Activated CD4-positive, alpha-beta memory T cell treated with anti-CD3 and anti-CD28 coated beads for 36 hours (primary cell): ENCODE measurements around the gene SERPINE1. TPM values are rescaled to one million over a fixed set of nuclear protein-coding genes. Genes with fewer than 3 reads are reported as not detected.
"Not testable (repeated sequence)": the region's sequence is repeated elsewhere in the genome, so short reads cannot be mapped to it uniquely, and the experiment has no call there.

Source experiments
- CTCF ChIA-PET: fragments of 350-600 bp; sonication (Branson Sonifier 250); formaldehyde crosslinking; loops from one replicate; lab custom pipeline; 2021; ENCODE audit warnings: antibody characterized with exemption, inconsistent platforms; lab: Charles Lee
- POLR2A ChIA-PET: fragments of 350-600 bp; sonication (Branson Sonifier 250); formaldehyde crosslinking; loops from one replicate; lab custom pipeline; 2021; ENCODE audit warnings: antibody characterized with exemption; lab: Charles Lee
- DNase-seq: peaks from one replicate; pipeline ENCODE4 v3.0.0-alpha.2; 2020
- H3K27ac Mint-ChIP-seq: one replicate; pipeline ENCODE4 v1.8.0; 2021; ENCODE audit warnings: mixed read lengths
- H3K27me3 Mint-ChIP-seq: one replicate; pipeline ENCODE4 v1.8.0; 2021; ENCODE audit warnings: mixed read lengths
- H3K36me3 Mint-ChIP-seq: one replicate; pipeline ENCODE4 v1.8.0; 2021; ENCODE audit warnings: mixed read lengths
- H3K4me1 Mint-ChIP-seq: one replicate; pipeline ENCODE4 v1.8.0; 2021; ENCODE audit warnings: low read depth, mixed read lengths
- H3K4me3 Mint-ChIP-seq: one replicate; pipeline ENCODE4 v1.8.0; 2021; ENCODE audit warnings: mild to moderate bottlenecking, mixed read lengths
- H3K9me3 Mint-ChIP-seq: one replicate; pipeline ENCODE4 v1.8.0; 2021; ENCODE audit warnings: mixed read lengths
- intact Hi-C: fragments of 100-400 bp; cut with micrococcal nuclease; formaldehyde crosslinking; loops from one replicate; pipeline ENCODE4 v1.15.1; 2023
- total RNA-seq, 2 experiments: library from RNA; stranded (reverse); gene quantifications; one replicate each; pipeline ENCODE4 v1.2.3, GENCODE V29; 2021

SERPINE1 gene
- total RNA-seq, 2 experiments from 2014 or later: 0.12 TPM; not detected in 1

- H3K27ac Mint-ChIP-seq: not testable (repeated sequence)
Measured at GRCh38 chr7:101092266-101092905, 34.5 kb upstream of the SERPINE1 start.

GRCh38 chr7:101093906-101094305, 33.0 kb upstream of the SERPINE1 start:
- Mint-ChIP-seq H3K27me3 (no peaks in the 10 kb centered on the region), H3K4me1 (peaks cover 15% of the 10 kb centered on the region), H3K36me3 (peaks cover 18% of the 10 kb centered on the region), H3K9me3 (no peaks in the 10 kb centered on the region), H3K27ac (no peak overlapping the region), H3K4me3 (no peak overlapping the region)
- no peak for DNase-seq
- POLR2A ChIA-PET: no interaction called here
- CTCF ChIA-PET: interaction anchor here (0.8 kb wide), 1 partner anchor 43 kb away, joined by 3 read pairs; no protein-coding TSS in a partner anchor
- intact Hi-C loops: loop anchor here (1.0 kb wide), 1 partner anchor 43 kb away; no protein-coding TSS in a partner anchor

More at GRCh38 chr7:101092266-101092905, 34.5 kb upstream of the SERPINE1 start:
- peaks cover 24% of the 10 kb centered on the region for H3K36me3 Mint-ChIP-seq
- peaks cover 18% of the 10 kb centered on the region for H3K4me1 Mint-ChIP-seq
- H3K4me3 Mint-ChIP-seq, CTCF ChIA-PET, intact Hi-C loops, POLR2A ChIA-PET, H3K27me3 Mint-ChIP-seq, DNase-seq, H3K9me3 Mint-ChIP-seq: not testable (repeated sequence)

- POLR2A ChIA-PET: interaction anchor here (0.8 kb wide), 1 partner anchor 10 kb away, joined by 3 read pairs; no protein-coding TSS in a partner anchor
Measured at GRCh38 chr7:101094376-101094775, 32.5 kb upstream of the SERPINE1 start.

GRCh38 chr7:101094791-101095375, 32.0 kb upstream of the SERPINE1 start:
- intact Hi-C loops: loop anchor here (1.0 kb wide), 1 partner anchor 42 kb away; no protein-coding TSS in a partner anchor
- Mint-ChIP-seq H3K27ac (no peak overlapping the region), H3K36me3 (peaks cover 11% of the 10 kb centered on the region), H3K9me3 (no peaks in the 10 kb centered on the region), H3K4me1 (peaks cover 11% of the 10 kb centered on the region), H3K4me3 (no peak overlapping the region), H3K27me3 (no peaks in the 10 kb centered on the region)
- POLR2A ChIA-PET: interaction anchor here (0.8 kb wide), 1 partner anchor 10 kb away, joined by 3 read pairs; no protein-coding TSS in a partner anchor
- peak; percentile 58 for DNase-seq
- CTCF ChIA-PET: interaction anchor here (0.6 to 2.7 kb wide), 11 partner anchors 9 to 1103 kb away, joined by 3 to 9 read pairs (median 5); partner anchors contain the start of gene TRIM56

More at GRCh38 chr7:101094376-101094775, 32.5 kb upstream of the SERPINE1 start:
- CTCF ChIA-PET: interaction anchor here (0.6 to 2.7 kb wide), 8 partner anchors 9 to 1103 kb away, joined by 3 to 9 read pairs (median 5); partner anchors contain the start of gene TRIM56
- intact Hi-C loops: loop anchor here (1.0 kb wide), 1 partner anchor 43 kb away; no protein-coding TSS in a partner anchor
- Mint-ChIP-seq H3K36me3 (peaks cover 15% of the 10 kb centered on the region), H3K4me3 (no peak overlapping the region), H3K4me1 (peaks cover 14% of the 10 kb centered on the region), H3K27me3 (no peaks in the 10 kb centered on the region), H3K27ac (no peak overlapping the region), H3K9me3 (no peaks in the 10 kb centered on the region)
- DNase-seq: no peak

DNA sequence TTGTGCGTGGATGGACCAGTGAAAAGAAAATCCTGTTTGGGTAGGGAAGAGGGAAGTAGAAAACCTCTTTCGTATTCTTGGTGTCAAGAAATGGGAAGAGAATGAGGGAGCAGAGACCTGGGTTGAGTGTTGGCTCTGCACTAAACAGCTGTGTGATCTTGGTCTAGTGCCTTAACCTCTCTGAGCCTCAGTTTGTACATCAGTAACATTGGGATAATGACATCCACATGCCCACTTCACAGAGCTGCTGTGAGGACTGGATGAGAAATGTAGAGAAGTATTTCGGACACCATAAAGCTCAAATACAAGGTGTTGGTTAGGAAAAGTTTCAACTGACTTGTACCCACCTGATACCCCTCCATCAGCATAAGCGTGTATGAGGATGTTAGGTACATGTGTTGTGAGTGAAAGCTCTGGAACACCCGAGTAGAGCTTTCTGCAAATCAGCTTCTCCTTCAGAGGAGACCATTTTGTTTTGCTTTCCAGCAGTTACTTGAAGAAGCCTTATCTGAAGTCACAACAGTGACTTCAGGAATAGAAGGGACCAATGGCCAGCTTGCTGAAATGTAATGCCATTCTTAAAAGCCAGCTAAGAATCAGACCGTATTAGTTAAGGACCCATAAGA, 30.5 kb upstream of the SERPINE1 start:
- Mint-ChIP-seq H3K36me3 (peaks cover 5% of the 10 kb centered on the region), H3K4me1 (peaks cover 11% of the 10 kb centered on the region), H3K27me3 (peaks cover 6% of the 10 kb centered on the region), H3K9me3 (no peaks in the 10 kb centered on the region), H3K4me3 (no peak overlapping the region), H3K27ac (no peak overlapping the region)
- DNase-seq: no peak
- CTCF ChIA-PET: interaction anchor here (0.6 to 2.7 kb wide), 7 partner anchors 17 to 267 kb away, joined by 3 to 9 read pairs (median 5); no protein-coding TSS in a partner anchor
- POLR2A ChIA-PET: no interaction called here
- intact Hi-C loops: no loop called here

- H3K27me3 Mint-ChIP-seq: peaks cover 11% of the 10 kb centered on the region
- no peaks in the 10 kb centered on the region for H3K9me3 Mint-ChIP-seq
- H3K27ac Mint-ChIP-seq: no peak overlapping the region
- peaks cover 11% of the 10 kb centered on the region for H3K4me1 Mint-ChIP-seq
- no peak overlapping the region for H3K4me3 Mint-ChIP-seq
- POLR2A ChIA-PET: no interaction called here
- intact Hi-C loops: no loop called here
- DNase-seq: no peak
- CTCF ChIA-PET: interaction anchor here (0.7 to 2.7 kb wide), 6 partner anchors 16 to 157 kb away, joined by 3 to 9 read pairs (median 4); no protein-coding TSS in a partner anchor
- peaks cover 5% of the 10 kb centered on the region for H3K36me3 Mint-ChIP-seq
Measured at GRCh38 chr7:101096957-101097347, 30.0 kb upstream of the SERPINE1 start.

GRCh38 chr7:101097561-101097960, 29.3 kb upstream of the SERPINE1 start:
- Mint-ChIP-seq H3K27me3 (peaks cover 12% of the 10 kb centered on the region), H3K27ac (no peak overlapping the region)

GRCh38 chr7:101099969-101100781, 26.7 kb upstream of the SERPINE1 start:
- DNase-seq: peak; percentile 85
- no peak overlapping the region for H3K27ac Mint-ChIP-seq
- POLR2A ChIA-PET: interaction anchor here (1.6 kb wide), 1 partner anchor 15 kb away, joined by 10 read pairs; the partner anchor contains the start of gene TRIM56

More at GRCh38 chr7:101097561-101097960, 29.3 kb upstream of the SERPINE1 start:
- CTCF ChIA-PET: interaction anchor here (1.6 kb wide), 1 partner anchor 20 kb away, joined by 5 read pairs; no protein-coding TSS in a partner anchor
- Mint-ChIP-seq H3K9me3 (no peaks in the 10 kb centered on the region), H3K4me1 (peaks cover 11% of the 10 kb centered on the region), H3K4me3 (no peak overlapping the region), H3K36me3 (peaks cover 5% of the 10 kb centered on the region)
- POLR2A ChIA-PET: no interaction called here
- intact Hi-C loops: no loop called here
- no peak for DNase-seq

GRCh38 chr7:101100858-101101847, 25.8 kb upstream of the SERPINE1 start:
- CTCF ChIA-PET: no interaction called here
- no peaks in the 10 kb centered on the region for H3K36me3 Mint-ChIP-seq
- DNase-seq: no peak
- intact Hi-C loops: no loop called here
- H3K4me3 Mint-ChIP-seq: no peak overlapping the region
- peaks cover 19% of the 10 kb centered on the region for H3K27me3 Mint-ChIP-seq
- no peaks in the 10 kb centered on the region for H3K9me3 Mint-ChIP-seq
- peaks cover 11% of the 10 kb centered on the region for H3K4me1 Mint-ChIP-seq
- H3K27ac Mint-ChIP-seq: no peak overlapping the region
- POLR2A ChIA-PET: interaction anchor here (1.6 kb wide), 1 partner anchor 16 kb away, joined by 10 read pairs; the partner anchor contains the start of gene TRIM56

More at GRCh38 chr7:101099969-101100781, 26.7 kb upstream of the SERPINE1 start:
- H3K4me3 Mint-ChIP-seq: no peak overlapping the region
- no peaks in the 10 kb centered on the region for H3K36me3 Mint-ChIP-seq
- CTCF ChIA-PET: interaction anchor here (1.2 kb wide), 1 partner anchor 92 kb away, joined by 4 read pairs; no protein-coding TSS in a partner anchor
- no peaks in the 10 kb centered on the region for H3K9me3 Mint-ChIP-seq
- H3K4me1 Mint-ChIP-seq: peaks cover 11% of the 10 kb centered on the region
- H3K27me3 Mint-ChIP-seq: peaks cover 19% of the 10 kb centered on the region
- intact Hi-C loops: no loop called here

GRCh38 chr7:101102026-101102425, 24.9 kb upstream of the SERPINE1 start:
- intact Hi-C loops: no loop called here
- Mint-ChIP-seq H3K27me3 (peaks cover 22% of the 10 kb centered on the region), H3K4me3 (no peak overlapping the region), H3K36me3 (no peaks in the 10 kb centered on the region), H3K9me3 (no peaks in the 10 kb centered on the region), H3K27ac (no peak overlapping the region), H3K4me1 (peaks cover 11% of the 10 kb centered on the region)
- POLR2A ChIA-PET: no interaction called here
- CTCF ChIA-PET: no interaction called here
- no peak for DNase-seq
